ENCODE results near the gene KCNK10. TPM values are rescaled to one million over a fixed set of nuclear protein-coding genes. Genes with fewer than 3 reads are reported as not detected.

The KCNK10 gene
- total and polyA plus RNA-seq, 10 of the 15 experiments (the other 5 are each of a cell fraction or from before 2014, with no cell fraction given) = 0.01 to 0.06 (median 0.02) TPM; not detected in 7

- TF ChIP-seq, protein P1, sequence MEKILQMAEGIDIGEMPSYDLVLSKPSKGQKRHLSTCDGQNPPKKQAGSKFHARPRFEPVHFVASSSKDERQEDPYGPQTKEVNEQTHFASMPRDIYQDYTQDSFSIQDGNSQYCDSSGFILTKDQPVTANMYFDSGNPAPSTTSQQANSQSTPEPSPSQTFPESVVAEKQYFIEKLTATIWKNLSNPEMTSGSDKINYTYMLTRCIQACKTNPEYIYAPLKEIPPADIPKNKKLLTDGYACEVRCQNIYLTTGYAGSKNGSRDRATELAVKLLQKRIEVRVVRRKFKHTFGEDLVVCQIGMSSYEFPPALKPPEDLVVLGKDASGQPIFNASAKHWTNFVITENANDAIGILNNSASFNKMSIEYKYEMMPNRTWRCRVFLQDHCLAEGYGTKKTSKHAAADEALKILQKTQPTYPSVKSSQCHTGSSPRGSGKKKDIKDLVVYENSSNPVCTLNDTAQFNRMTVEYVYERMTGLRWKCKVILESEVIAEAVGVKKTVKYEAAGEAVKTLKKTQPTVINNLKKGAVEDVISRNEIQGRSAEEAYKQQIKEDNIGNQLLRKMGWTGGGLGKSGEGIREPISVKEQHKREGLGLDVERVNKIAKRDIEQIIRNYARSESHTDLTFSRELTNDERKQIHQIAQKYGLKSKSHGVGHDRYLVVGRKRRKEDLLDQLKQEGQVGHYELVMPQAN (conservative IDR thresholded peaks at IDR 0.05) = no peak
- TF ChIP-seq MYB (IDR thresholded peaks at IDR 0.05; ENCODE audit: borderline replicate concordance, low read depth, low read length) = no peak
Measured at GRCh38 chr14:88326352-88327103, 3.5 kb upstream of the KCNK10 start (continued).

GRCh38 chr14:88325883-88326282, 2.8 kb upstream of the KCNK10 start:
- ChIA-PET RAD21 (ENCODE audit: unreplicated experiment) (no interaction called here), SMC1A (ENCODE audit: uncharacterized antibody, unreplicated experiment) (no interaction called here), CTCF (no interaction called here), POLR2A (no interaction called here)
- no TSS peak for BruUV-seq (replicated peaks)
- intact Hi-C loops (cut with micrococcal nuclease; ENCODE audit: unreplicated experiment) (no loop called here), in situ Hi-C loops (cut with MboI) (no loop called here)
- Histone ChIP-seq H3K27ac (ENCODE audit: control insufficient read depth, insufficient read depth) (no peak overlapping the region), H4K20me1 (ENCODE audit: control insufficient read depth, insufficient read depth) (no peaks in the 10 kb centered on the region; the same call in 1 of the 2 replicates), H3K9ac (ENCODE audit: control insufficient read depth, insufficient read depth, low read length) (no peak overlapping the region), H3K4me3 (no peak overlapping the region), H3K4me2 (ENCODE audit: control insufficient read depth, insufficient read depth) (no peak overlapping the region), H3K9me3 (replicated peaks; ENCODE audit: control insufficient read depth, insufficient read depth, low read length) (no peaks in the 10 kb centered on the region; the same call in 2 of the 3 replicates), H3K27me3 (replicated peaks in 1 of 2; ENCODE audit: control insufficient read depth in 2 of 2, insufficient read depth in 2 of 2, low read length in 1 of 2) (peaks cover 4 to 45% of the 10 kb centered on the region in 2 experiments), H3K36me3 (ENCODE audit: control insufficient read depth in 2 of 2, insufficient read depth in 2 of 2, low read length in 1 of 2) (no peaks in the 10 kb centered on the region), H3K79me2 (ENCODE audit: control insufficient read depth, insufficient read depth, low read length) (no peaks in the 10 kb centered on the region), H3K4me1 (ENCODE audit: control insufficient read depth, insufficient read depth, low read length) (peaks cover 5% of the 10 kb centered on the region), H2AFZ (ENCODE audit: control insufficient read depth, low read depth, low read length) (no peak overlapping the region)
- WGBS (ENCODE audit: insufficient coverage, insufficient replicate concordance, low lambda C conversion rate, missing lambda C conversion rate) = 2% methylated on average over 5 of the region's 5 CpGs
- ATAC-seq (no peak), FAIRE-seq (no peak), DNase-seq (ENCODE audit: low read depth, low spot score) (no peak)
- TF ChIP-seq NFXL1 (IDR thresholded peaks at IDR 0.05; ENCODE audit: borderline replicate concordance) (no peak), CHD4 (IDR thresholded peaks at IDR 0.05) (no peak), PKNOX1 (IDR thresholded peaks at IDR 0.05) (no peak), SP1 (IDR thresholded peaks at IDR 0.05; ENCODE audit: low read depth, low read length) (no peak), KLF5 (IDR thresholded peaks at IDR 0.05; ENCODE audit: partially characterized antibody) (no peak), HDGF (IDR thresholded peaks at IDR 0.05) (no peak)
- TF ChIP-seq, protein P1 (conservative IDR thresholded peaks at IDR 0.05) = no peak
- TF ChIP-seq, protein P2, sequence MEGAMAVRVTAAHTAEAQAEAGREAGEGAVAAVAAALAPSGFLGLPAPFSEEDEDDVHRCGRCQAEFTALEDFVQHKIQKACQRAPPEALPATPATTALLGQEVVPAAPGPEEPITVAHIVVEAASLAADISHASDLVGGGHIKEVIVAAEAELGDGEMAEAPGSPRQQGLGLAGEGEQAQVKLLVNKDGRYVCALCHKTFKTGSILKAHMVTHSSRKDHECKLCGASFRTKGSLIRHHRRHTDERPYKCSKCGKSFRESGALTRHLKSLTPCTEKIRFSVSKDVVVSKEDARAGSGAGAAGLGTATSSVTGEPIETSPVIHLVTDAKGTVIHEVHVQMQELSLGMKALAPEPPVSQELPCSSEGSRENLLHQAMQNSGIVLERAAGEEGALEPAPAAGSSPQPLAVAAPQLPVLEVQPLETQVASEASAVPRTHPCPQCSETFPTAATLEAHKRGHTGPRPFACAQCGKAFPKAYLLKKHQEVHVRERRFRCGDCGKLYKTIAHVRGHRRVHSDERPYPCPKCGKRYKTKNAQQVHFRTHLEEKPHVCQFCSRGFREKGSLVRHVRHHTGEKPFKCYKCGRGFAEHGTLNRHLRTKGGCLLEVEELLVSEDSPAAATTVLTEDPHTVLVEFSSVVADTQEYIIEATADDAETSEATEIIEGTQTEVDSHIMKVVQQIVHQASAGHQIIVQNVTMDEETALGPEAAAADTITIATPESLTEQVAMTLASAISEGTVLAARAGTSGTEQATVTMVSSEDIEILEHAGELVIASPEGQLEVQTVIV (IDR thresholded peaks at IDR 0.05; ENCODE audit: borderline replicate concordance, partially characterized antibody) = no peak
